Nephron (organoid): Measurements from ENCODE around the gene ADAMTSL1.

Experiments
- H3K27ac Mint-ChIP-seq, 3 experiments: 2 replicates each; pipeline ENCODE4 v1.8.0; 2020; ENCODE audit warnings: mixed read lengths in 3 of 3, mild to moderate bottlenecking in 2 of 3, moderate library complexity in 1 of 3
- H3K27me3 Mint-ChIP-seq: 2 replicates; pipeline ENCODE4 v1.8.0; 2021; ENCODE audit warnings: low read depth, mild to moderate bottlenecking, moderate library complexity, mixed read lengths
- H3K36me3 Mint-ChIP-seq: 2 replicates; pipeline ENCODE4 v1.8.0; 2020; ENCODE audit warnings: low read depth, mixed read lengths
- H3K4me1 Mint-ChIP-seq: 2 replicates; pipeline ENCODE4 v1.8.0; 2020; ENCODE audit warnings: mixed read lengths
- H3K4me3 Mint-ChIP-seq, 3 experiments: 2 replicates each; pipeline ENCODE4 v1.8.0; 2020; ENCODE audit warnings: mild to moderate bottlenecking in 3 of 3, mixed read lengths in 3 of 3, moderate library complexity in 2 of 3
- H3K9me3 Mint-ChIP-seq: 2 replicates; pipeline ENCODE4 v1.8.0; 2020; ENCODE audit warnings: mixed read lengths
- CTCF ChIP-seq, 3 experiments: fragments of 200-600 bp; sonication (generic); IDR thresholded peaks; one replicate each; pipeline ENCODE4 v1.5.0; 2021; ENCODE audit warnings: antibody characterized with exemption in 3 of 3; ENCODE audit not compliant: unreplicated experiment in 3 of 3

Gene ADAMTSL1

GRCh38 chr9:18935541-18935940 is 461.6 kb downstream of the ADAMTSL1 start:
- H3K27me3 Mint-ChIP-seq: peaks cover 8% of the 10 kb centered on the region
- TF ChIP-seq CTCF (IDR thresholded peaks at IDR 0.05; ENCODE audit: unreplicated experiment in 3 of 3): no peak
- no peaks in the 10 kb centered on the region for H3K4me1 Mint-ChIP-seq
- H3K9me3 Mint-ChIP-seq: peaks cover 9% of the 10 kb centered on the region
- H3K36me3 Mint-ChIP-seq: no peaks in the 10 kb centered on the region
- H3K27ac Mint-ChIP-seq: peak overlapping the region in 1 of 3 experiments; percentile 24
- H3K4me3 Mint-ChIP-seq: no peak overlapping the region

- H3K4me3 Mint-ChIP-seq: no peak overlapping the region
- H3K27me3 Mint-ChIP-seq: peaks cover 8% of the 10 kb centered on the region
- H3K9me3 Mint-ChIP-seq: peaks cover 9% of the 10 kb centered on the region
- TF ChIP-seq CTCF (IDR thresholded peaks at IDR 0.05; ENCODE audit: unreplicated experiment in 3 of 3): no peak
- H3K36me3 Mint-ChIP-seq: no peaks in the 10 kb centered on the region
- no peak overlapping the region for H3K27ac Mint-ChIP-seq
- H3K4me1 Mint-ChIP-seq: no peaks in the 10 kb centered on the region
These were observed 462.3 kb downstream of the ADAMTSL1 start for GRCh38 chr9:18936094-18936871.

- H3K27me3 Mint-ChIP-seq: peaks cover 12% of the 10 kb centered on the region
- no peaks in the 10 kb centered on the region for H3K36me3 Mint-ChIP-seq
- TF ChIP-seq CTCF (IDR thresholded peaks at IDR 0.05; ENCODE audit: unreplicated experiment in 3 of 3): no peak
- H3K27ac Mint-ChIP-seq: no peak overlapping the region
- no peak overlapping the region for H3K4me3 Mint-ChIP-seq
- H3K9me3 Mint-ChIP-seq: peaks cover 3% of the 10 kb centered on the region
- H3K4me1 Mint-ChIP-seq: no peaks in the 10 kb centered on the region
These were observed 466.0 kb downstream of the ADAMTSL1 start for GRCh38 chr9:18939943-18940342.

GRCh38 chr9:18941060-18941740 is 467.2 kb downstream of the ADAMTSL1 start:
- no peak for TF ChIP-seq CTCF (IDR thresholded peaks at IDR 0.05; ENCODE audit: unreplicated experiment in 3 of 3)
- Mint-ChIP-seq H3K4me3 (no peak overlapping the region), H3K36me3 (no peaks in the 10 kb centered on the region), H3K9me3 (no peaks in the 10 kb centered on the region), H3K4me1 (no peaks in the 10 kb centered on the region), H3K27me3 (peaks cover 12% of the 10 kb centered on the region), H3K27ac (no peak overlapping the region)

- no peaks in the 10 kb centered on the region for H3K4me1 Mint-ChIP-seq
- peak overlapping the region in 1 of 3 experiments; percentile 11 for H3K27ac Mint-ChIP-seq
- TF ChIP-seq CTCF (IDR thresholded peaks at IDR 0.05; ENCODE audit: unreplicated experiment in 3 of 3): no peak
- no peak overlapping the region for H3K4me3 Mint-ChIP-seq
- H3K9me3 Mint-ChIP-seq: no peaks in the 10 kb centered on the region
- peaks cover 17% of the 10 kb centered on the region for H3K27me3 Mint-ChIP-seq
- H3K36me3 Mint-ChIP-seq: no peaks in the 10 kb centered on the region
These were observed 468.8 kb downstream of the ADAMTSL1 start for GRCh38 chr9:18942801-18943200.
